HG03108 (cell line): ENCODE results near the gene SEMA4B.
"Not testable (repeated sequence)": the region's sequence is repeated elsewhere in the genome, so short reads cannot be mapped to it uniquely, and the experiment has no call there.

Experiments
- ATAC-seq: cut with Tn5 transposase; IDR thresholded peaks from one replicate; pipeline ENCODE4 v1.9.1; 2021; ENCODE audit warnings: moderate library complexity; ENCODE audit not compliant: unreplicated experiment

Gene SEMA4B, protein sequence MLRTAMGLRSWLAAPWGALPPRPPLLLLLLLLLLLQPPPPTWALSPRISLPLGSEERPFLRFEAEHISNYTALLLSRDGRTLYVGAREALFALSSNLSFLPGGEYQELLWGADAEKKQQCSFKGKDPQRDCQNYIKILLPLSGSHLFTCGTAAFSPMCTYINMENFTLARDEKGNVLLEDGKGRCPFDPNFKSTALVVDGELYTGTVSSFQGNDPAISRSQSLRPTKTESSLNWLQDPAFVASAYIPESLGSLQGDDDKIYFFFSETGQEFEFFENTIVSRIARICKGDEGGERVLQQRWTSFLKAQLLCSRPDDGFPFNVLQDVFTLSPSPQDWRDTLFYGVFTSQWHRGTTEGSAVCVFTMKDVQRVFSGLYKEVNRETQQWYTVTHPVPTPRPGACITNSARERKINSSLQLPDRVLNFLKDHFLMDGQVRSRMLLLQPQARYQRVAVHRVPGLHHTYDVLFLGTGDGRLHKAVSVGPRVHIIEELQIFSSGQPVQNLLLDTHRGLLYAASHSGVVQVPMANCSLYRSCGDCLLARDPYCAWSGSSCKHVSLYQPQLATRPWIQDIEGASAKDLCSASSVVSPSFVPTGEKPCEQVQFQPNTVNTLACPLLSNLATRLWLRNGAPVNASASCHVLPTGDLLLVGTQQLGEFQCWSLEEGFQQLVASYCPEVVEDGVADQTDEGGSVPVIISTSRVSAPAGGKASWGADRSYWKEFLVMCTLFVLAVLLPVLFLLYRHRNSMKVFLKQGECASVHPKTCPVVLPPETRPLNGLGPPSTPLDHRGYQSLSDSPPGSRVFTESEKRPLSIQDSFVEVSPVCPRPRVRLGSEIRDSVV

GRCh38 chr15:90201130-90201943, at the start of gene SEMA4B:
Gene SEMA4B, plus strand, starts transcription at chr15:90201330. Its CDS starts 249 bp downstream, at chr15:90201579.
- peak; percentile 70 for ATAC-seq

DNA sequence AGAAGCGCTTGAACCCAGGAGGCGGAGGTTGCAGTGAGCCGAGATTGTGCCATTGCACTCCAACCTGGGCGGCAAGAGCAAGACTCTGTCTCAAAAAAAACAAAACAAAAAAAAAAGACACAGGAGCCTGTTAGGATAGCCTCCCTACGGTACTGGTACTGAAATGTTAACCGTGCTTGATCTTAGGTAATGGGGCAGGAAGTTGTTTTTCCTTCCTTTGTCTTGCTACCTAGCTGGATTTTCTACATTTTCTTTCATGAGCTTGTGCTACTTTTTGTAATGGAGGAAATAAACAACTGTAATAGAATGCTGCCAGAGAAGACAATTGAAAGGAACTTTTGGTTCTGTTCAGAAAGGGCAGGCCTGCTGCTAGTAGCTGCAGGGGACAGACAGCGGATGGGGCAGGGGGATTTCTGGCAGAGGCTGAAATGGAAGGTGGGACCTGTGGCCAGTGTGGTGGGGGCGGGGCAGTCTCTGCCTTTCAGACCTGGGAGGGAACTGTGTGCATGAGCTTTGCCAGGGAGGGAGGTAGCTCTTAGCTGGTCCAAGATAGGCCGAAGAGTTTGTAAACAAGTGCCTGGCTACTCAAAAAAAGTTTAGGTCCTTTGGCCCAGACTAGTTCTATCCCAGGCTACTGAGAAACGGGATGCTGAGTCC, 49.0 kb upstream of the SEMA4B start:
- ATAC-seq, result no peak

GRCh38 chr15:90153658-90154057, 47.5 kb upstream of the SEMA4B start:
- no peak for ATAC-seq

- no peak for ATAC-seq
Observed at GRCh38 chr15:90154246-90154645, 46.9 kb upstream of the SEMA4B start.

DNA sequence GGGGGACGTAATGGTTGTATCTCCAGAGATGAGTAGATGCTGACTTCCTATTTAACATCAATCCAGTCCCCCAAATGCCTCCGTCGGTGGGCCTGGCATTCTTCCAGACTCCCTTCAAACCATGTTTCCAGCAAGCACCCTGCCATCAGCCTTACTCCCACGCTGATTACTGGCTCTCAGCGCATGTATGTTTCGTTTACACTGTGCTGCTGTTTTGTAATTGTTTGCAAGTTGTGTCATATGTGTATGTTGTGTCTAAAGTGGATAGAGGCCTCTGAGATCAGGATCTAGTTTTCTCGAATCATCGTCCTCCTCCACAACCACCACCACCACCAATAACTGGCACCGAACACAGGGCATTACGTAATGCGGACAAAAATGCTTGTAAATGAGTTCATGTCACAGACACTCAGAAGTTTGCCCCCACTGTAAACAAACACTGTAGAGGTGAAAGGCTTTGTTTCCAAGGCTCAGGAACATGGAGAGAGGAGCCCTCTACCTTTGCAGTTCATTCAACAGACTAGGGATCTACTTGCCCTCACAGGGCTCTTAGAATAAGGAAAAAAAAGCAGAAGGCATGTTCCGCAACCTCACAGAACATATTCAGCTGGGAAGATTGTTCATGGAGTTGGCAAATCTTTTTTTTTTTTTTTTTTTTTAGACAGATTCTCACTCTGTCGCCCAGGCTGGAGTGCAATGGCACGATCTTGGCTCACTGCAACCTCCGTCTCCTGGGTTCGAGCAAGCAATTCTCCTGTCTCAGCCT, 46.1 kb upstream of the SEMA4B start:
- ATAC-seq, result no peak

GRCh38 chr15:90159213-90159612, 41.9 kb upstream of the SEMA4B start:
- ATAC-seq, result no peak

GRCh38 chr15:90160781-90161727, 40.1 kb upstream of the SEMA4B start:
- ATAC-seq, result no peak

DNA sequence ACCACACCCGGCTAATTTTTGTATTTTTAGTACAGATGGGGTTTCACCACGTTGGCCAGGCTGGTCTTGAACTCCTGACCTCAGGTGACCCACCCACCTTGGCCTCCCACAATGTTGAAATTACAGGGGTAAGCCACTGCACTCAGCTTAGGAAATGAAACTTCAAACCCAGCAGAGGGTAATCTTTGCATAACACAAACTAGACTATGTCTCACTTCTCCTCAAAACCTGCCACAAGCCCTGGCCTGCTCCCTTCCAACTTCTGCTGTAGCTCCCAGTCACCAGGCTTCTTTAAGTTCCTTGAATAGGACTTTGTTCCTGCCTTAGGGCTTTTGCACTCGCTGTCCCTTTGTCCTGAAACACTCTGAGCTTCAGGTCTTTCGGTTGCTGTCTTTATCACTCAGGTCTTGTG, 39.2 kb upstream of the SEMA4B start:
- ATAC-seq, result peak; percentile 70

DNA sequence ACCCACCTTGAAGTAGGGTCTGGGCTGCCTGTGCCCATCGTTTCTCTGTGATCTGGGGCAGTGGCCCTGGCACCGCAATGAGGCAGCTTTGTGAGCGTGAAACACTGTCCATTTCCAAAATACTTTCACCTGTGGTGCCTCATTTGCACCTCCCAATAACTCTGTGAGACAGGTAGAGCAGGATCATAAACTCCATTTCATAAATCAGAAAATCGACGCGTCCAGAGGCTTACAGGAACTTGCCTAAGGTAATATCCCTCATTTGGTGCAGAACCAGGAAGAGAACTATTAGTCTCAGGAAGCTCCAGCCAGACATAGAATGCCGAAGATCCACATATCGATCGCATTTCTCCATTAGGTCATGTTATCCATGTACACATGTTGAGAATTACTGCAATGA, 38.2 kb upstream of the SEMA4B start:
- no peak for ATAC-seq

DNA sequence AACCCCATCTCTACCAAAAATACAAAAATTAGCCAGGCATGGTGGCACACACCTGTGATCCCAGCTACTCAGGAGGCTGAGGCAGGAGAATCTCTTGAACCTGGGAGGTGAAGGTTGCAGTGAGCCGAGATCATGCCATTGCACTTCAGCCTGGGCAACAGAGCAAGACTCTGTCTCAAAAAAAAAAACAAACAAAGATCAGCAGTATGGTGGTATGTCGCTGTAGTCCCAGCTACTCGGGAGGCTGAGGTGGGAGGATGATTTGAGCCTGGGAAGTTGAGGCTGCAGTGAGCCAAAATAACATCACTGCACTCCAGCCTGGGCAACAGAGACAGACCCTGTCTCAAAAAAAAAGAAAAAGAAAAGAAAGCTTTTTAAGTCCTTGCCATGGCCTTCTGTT, 36.9 kb upstream of the SEMA4B start:
- not testable (repeated sequence) for ATAC-seq

- no peak for ATAC-seq
Observed at GRCh38 chr15:90165157-90165556, 36.0 kb upstream of the SEMA4B start.

DNA sequence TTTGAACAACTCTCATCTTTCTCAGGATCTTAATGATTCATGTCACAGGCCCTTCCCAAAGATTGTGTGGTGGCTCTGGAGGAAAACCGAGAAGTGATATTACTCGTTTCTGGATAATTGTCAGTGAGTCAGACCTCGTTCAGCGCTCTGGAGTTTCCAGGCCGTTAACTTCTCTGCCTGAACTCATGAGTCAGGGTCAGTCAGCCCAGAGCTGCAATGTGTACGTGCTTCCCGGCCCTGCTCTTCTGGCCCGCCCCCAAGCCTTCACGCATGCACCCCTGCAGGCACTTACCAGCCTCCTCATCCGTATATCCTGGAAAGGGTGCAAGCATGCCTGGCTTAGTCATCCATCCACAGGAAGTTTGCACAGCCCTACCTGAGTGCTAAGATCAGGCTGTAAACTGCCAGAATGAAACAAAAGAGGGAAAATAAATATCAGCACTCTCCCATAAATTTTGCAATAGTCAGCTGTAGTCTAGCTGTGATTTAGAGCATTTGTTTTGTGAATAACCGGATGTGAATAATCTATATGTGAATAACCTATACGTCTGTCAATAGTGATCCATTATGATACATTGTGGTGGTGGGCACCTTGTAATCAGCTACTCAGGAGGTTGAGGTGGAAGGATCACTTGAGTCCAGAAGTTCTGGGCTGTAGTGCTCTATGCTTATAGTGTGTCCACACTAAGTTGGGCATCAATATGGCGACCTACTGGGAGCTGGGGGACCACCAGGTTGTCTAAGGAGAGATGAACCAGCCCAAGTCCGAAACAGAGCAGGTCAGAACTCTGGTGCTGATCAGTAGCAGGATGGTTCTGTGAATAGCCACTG, 35.3 kb upstream of the SEMA4B start:
- ATAC-seq, result peak; percentile 81

- ATAC-seq, result no peak
Observed at GRCh38 chr15:90167121-90167520, 34.0 kb upstream of the SEMA4B start.

- ATAC-seq, result no peak
Observed at GRCh38 chr15:90171623-90172022, 29.5 kb upstream of the SEMA4B start.

GRCh38 chr15:90173372-90173771, 27.8 kb upstream of the SEMA4B start:
- no peak for ATAC-seq

DNA sequence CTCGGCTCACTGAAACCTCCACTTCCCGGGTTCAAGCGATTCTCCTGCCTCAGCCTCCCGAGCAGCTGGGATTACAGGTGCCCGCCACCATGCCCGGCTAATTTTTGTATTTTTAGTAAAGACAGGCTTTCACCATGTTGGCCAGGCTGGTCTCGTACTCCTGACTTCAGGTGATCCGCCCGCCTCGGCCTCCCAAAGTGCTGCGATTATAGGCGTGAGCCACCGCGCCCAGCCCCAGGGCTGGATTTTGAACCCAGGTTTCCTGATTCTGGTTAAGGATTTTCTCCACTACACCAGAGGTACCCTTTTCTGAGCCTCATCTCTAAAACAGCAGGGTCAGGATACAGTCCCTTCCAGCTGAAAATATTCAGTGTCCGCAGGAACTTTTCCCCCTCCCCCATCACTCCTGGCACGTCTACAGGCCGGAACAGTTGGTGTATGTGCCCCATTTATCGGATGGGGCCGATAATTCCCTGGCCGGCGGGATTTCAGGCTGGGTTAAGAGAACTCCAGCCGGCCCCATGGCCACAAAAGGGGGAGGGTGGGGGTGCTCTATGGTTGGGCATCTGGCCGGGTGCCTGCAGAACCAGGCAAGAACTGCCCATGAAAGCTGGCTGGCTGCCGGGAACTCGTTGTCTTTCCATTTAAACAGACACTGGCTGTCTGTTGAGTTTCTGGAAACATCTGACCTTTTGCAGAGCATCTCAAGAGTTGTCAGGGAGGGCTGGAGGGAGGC, 26.8 kb upstream of the SEMA4B start:
- no peak for ATAC-seq

DNA sequence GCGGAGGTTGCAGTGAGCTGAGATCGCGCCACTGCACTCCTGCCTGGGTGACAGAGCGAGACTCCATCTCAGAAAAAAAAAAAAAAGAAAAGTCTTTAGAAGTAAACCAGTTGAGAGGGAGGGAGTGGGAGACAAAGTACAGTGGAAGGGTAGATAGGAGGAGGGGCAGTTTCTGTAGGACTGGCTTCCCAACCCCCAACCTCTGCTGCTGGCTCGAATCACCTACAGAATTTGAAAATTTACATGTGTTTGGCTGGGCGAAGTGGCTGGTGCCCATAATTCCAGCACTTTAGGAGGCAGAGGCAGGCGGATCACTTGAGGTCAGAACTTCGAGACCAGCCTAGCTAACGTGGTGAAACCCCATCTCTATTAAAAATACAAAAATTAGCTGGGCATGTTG, 24.1 kb upstream of the SEMA4B start:
- ATAC-seq, result no peak
